B cell (primary cell): ENCODE measurements around the gene SORL1-AS1.

ENCODE experiments used
- EZH2 ChIP-seq: IDR thresholded peaks from 2 replicates; pipeline ENCODE4 v1.6.1; 2012; ENCODE audit warnings: borderline replicate concordance, low read depth, mild to moderate bottlenecking, moderate library complexity, low read length; ENCODE audit not compliant: insufficient read depth, poor library complexity, severe bottlenecking
- TF ChIP-seq, protein P1 (sequence below): fragments of 200-600 bp; IDR thresholded peaks from one replicate; pipeline ENCODE4 v1.8.0; 2022; ENCODE audit warnings: antibody characterized with exemption, mild to moderate bottlenecking

DNA sequence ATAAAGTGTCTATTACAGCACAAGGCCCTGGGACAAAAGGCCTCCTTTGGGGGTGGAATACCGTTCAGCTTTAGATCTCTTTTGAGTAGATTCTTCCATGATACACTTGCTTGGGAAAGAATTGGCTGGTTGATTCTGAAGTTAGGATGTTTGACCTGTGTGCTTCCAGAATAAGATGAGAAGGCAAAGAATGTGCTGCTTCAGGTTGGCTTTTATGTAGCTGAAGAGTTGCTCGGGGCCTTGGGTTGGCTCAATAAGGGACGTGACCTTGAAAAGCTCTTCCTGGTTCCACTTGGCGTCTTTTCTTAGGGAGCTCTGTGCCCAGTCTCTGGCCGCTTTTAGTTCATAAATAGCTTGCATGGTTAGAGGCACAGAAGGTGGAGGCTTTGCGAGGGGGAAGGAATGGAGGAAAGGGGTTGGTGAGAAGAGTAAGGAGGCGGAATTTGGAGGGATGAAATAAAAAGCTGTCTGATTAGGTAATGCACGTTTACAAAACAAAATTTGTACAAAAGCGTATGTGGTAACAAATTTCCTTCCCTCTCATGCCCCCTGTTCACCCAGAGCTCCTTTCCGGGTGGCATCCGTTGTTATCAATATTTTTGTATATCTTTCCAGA lies 4.2 kb upstream of the SORL1-AS1 start:
- no peak for TF ChIP-seq EZH2
- TF ChIP-seq, protein P1, sequence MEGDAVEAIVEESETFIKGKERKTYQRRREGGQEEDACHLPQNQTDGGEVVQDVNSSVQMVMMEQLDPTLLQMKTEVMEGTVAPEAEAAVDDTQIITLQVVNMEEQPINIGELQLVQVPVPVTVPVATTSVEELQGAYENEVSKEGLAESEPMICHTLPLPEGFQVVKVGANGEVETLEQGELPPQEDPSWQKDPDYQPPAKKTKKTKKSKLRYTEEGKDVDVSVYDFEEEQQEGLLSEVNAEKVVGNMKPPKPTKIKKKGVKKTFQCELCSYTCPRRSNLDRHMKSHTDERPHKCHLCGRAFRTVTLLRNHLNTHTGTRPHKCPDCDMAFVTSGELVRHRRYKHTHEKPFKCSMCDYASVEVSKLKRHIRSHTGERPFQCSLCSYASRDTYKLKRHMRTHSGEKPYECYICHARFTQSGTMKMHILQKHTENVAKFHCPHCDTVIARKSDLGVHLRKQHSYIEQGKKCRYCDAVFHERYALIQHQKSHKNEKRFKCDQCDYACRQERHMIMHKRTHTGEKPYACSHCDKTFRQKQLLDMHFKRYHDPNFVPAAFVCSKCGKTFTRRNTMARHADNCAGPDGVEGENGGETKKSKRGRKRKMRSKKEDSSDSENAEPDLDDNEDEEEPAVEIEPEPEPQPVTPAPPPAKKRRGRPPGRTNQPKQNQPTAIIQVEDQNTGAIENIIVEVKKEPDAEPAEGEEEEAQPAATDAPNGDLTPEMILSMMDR = no peak
